ENCODE measurements around the gene TRIM34. TPM values are rescaled to one million over a fixed set of nuclear protein-coding genes. Genes with fewer than 3 reads are reported as not detected.

Gene TRIM34
- total RNA-seq (1 to 10 TPM; 4.7 to 8.8 (median 6.1) TPM), polyA plus RNA-seq (10 to 100 TPM in 1 of 2 donors, 1 to 10 TPM in 1; 7.2 to 16.6 TPM)
- long read RNA-seq, donor 1, transcript TRIM34-201 (8 exons, 2,311 nt), result major isoform, 15 of 21 reads
- long read RNA-seq, donor 1, partial matches to known transcripts, result 3 of 21 reads
- long read RNA-seq, donor 1, other reads (novel, unspliced or antisense), result 3 of 21 reads
- long read RNA-seq, donor 2, partial matches to known transcripts, result 0 of 1 reads
- long read RNA-seq, donor 2, other reads (novel, unspliced or antisense), result 0 of 1 reads
- long read RNA-seq, donor 3, partial matches to known transcripts, result 4 of 10 reads
- long read RNA-seq, donor 3, other reads (novel, unspliced or antisense), result 2 of 10 reads

GRCh38 chr11:5624489-5625279 is at the start of gene TRIM34:
TRIM34 (plus strand) TSS chr11:5625001; CDS start chr11:5632332, 7,331 bp downstream.
- intact Hi-C loops (cut with DNase I), result no loop called here
- Histone ChIP-seq H3K9me3 (no peaks in the 10 kb centered on the region), H3K27me3 (no peaks in the 10 kb centered on the region), H3K4me1 (ENCODE audit: insufficient read depth) (peaks cover 10% of the 10 kb centered on the region), H3K4me3 (peak within 1 kb of the TSS; percentile 54), H3K27ac (peak within 1 kb of the TSS in 1 of 2 donors; percentile 16), H3K36me3 (no peaks in the 10 kb centered on the region)
- no peak for TF ChIP-seq CTCF (IDR thresholded peaks at IDR 0.05)
- no peak for TF ChIP-seq EP300 (IDR thresholded peaks at IDR 0.05)
- no peak for TF ChIP-seq POLR2A (IDR thresholded peaks at IDR 0.05)
- DNase-seq, result peak; percentile 29 to 56 (median 53)
- 10 to 18% (median 13%) methylated on average over 7 of the region's 7 CpGs for WGBS, 3 donors

- H3K27ac ChIP-seq, result no peak overlapping the region
- WGBS, 3 donors, result 53 to 56% (median 55%) methylated on average over 4 of the region's 4 CpGs
- H3K27me3 ChIP-seq, result no peaks in the 10 kb centered on the region
- no peak for DNase-seq
- TF ChIP-seq CTCF (IDR thresholded peaks at IDR 0.05) (no peak), POLR2A (IDR thresholded peaks at IDR 0.05) (no peak), EP300 (IDR thresholded peaks at IDR 0.05) (no peak)
- H3K9me3 ChIP-seq, result no peaks in the 10 kb centered on the region
- intact Hi-C loops (cut with DNase I), result no loop called here
- H3K4me1 ChIP-seq (ENCODE audit: insufficient read depth), result no peaks in the 10 kb centered on the region
- no peaks in the 10 kb centered on the region for H3K36me3 ChIP-seq
- no peak overlapping the region for H3K4me3 ChIP-seq
These were observed 49.6 kb upstream of the TRIM34 start for GRCh38 chr11:5575152-5575551.

- no peak for TF ChIP-seq CTCF (IDR thresholded peaks at IDR 0.05)
- TF ChIP-seq POLR2A (IDR thresholded peaks at IDR 0.05), result no peak
- no peak for TF ChIP-seq EP300 (IDR thresholded peaks at IDR 0.05)
- no peak for DNase-seq
- Histone ChIP-seq H3K4me1 (ENCODE audit: insufficient read depth) (no peaks in the 10 kb centered on the region), H3K27ac (no peak overlapping the region), H3K36me3 (no peaks in the 10 kb centered on the region), H3K4me3 (no peak overlapping the region), H3K27me3 (no peaks in the 10 kb centered on the region), H3K9me3 (no peaks in the 10 kb centered on the region)
- intact Hi-C loops (cut with DNase I), result no loop called here
These were observed 47.7 kb upstream of the TRIM34 start for GRCh38 chr11:5577101-5577500.

- intact Hi-C loops (cut with DNase I), result no loop called here
- Histone ChIP-seq H3K27me3 (no peaks in the 10 kb centered on the region), H3K36me3 (no peaks in the 10 kb centered on the region), H3K4me1 (ENCODE audit: insufficient read depth) (no peaks in the 10 kb centered on the region), H3K4me3 (no peak within 1 kb of the TSS), H3K9me3 (no peaks in the 10 kb centered on the region), H3K27ac (no peak within 1 kb of the TSS)
- 93 to 95% (median 95%) methylated on average over 8 of the region's 8 CpGs for WGBS, 3 donors
- no peak for TF ChIP-seq POLR2A (IDR thresholded peaks at IDR 0.05)
- TF ChIP-seq CTCF (IDR thresholded peaks at IDR 0.05), result no peak
- TF ChIP-seq EP300 (IDR thresholded peaks at IDR 0.05), result no peak
- no peak for DNase-seq
These were observed 44.2 kb upstream of the TRIM34 start, which contains the start of gene OR52B6 for GRCh38 chr11:5580577-5580976. OR52B6 (plus strand) TSS chr11:5580877; CDS start chr11:5580877, 0 bp downstream.
